ENCODE results near the gene DUSP7.

DNA sequence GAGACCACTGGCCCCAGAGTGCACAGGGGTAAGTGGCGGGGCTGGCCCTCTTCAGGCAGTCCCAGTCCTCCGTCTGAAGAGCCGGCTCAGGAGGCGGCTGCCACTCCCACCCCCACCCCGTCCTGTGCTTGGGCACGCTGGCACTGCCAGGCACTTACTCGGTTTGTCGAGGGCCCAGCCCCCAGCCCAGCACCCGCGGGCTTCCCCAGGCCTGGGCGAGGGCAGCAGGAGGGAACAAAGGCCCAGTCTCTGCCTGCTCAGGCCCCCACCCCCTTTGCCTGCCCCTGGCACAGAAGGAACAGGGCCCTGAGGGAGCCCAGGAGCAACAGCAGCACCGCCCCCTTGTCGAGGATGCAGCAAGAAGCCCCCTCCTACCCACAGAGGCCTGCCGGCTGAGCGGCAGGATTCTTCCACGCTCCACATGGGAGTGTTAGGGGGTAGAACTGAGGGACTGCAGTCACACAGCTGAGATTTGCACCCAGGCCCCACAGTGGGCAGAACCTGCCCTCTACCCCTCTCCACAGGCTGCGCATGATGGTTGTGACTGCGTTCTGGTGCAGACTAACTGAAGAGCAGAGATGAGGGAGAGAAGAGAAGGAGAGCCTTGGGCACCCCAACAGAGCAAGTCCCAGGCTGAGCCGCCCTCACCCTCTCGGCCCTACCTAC is 8.9 kb downstream of the DUSP7 start:
- TF ChIP-seq, protein P1, sequence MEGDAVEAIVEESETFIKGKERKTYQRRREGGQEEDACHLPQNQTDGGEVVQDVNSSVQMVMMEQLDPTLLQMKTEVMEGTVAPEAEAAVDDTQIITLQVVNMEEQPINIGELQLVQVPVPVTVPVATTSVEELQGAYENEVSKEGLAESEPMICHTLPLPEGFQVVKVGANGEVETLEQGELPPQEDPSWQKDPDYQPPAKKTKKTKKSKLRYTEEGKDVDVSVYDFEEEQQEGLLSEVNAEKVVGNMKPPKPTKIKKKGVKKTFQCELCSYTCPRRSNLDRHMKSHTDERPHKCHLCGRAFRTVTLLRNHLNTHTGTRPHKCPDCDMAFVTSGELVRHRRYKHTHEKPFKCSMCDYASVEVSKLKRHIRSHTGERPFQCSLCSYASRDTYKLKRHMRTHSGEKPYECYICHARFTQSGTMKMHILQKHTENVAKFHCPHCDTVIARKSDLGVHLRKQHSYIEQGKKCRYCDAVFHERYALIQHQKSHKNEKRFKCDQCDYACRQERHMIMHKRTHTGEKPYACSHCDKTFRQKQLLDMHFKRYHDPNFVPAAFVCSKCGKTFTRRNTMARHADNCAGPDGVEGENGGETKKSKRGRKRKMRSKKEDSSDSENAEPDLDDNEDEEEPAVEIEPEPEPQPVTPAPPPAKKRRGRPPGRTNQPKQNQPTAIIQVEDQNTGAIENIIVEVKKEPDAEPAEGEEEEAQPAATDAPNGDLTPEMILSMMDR (IDR thresholded peaks at IDR 0.05), result no peak
- TF ChIP-seq EZH2 (IDR thresholded peaks at IDR 0.05), result no peak
- TF ChIP-seq EZH2phosphoT487 (IDR thresholded peaks at IDR 0.05), result no peak
